ACC112 (cell line): Measurements from ENCODE around the gene AP2B1.
A peak's percentile ranks its signal among the peaks of the same experiment; 100 is the strongest.
"Not testable (repeated sequence)": the region's sequence is repeated elsewhere in the genome, so short reads cannot be mapped to it uniquely, and the experiment has no call there.

ENCODE experiments used
- H2AFZ ChIP-seq: fragments of 200-600 bp; sonication (generic); one replicate; pipeline ENCODE4 v1.6.0; 2017; ENCODE audit warnings: antibody characterized with exemption, low read length; ENCODE audit not compliant: unreplicated experiment
- H3K27ac ChIP-seq: fragments of 200-600 bp; sonication (generic); 2 replicates; pipeline ENCODE4 v1.5.1; 2014; ENCODE audit warnings: low read depth, mild to moderate bottlenecking, antibody characterized with exemption, low read length, moderate library complexity
- H3K27me3 ChIP-seq: fragments of 200-600 bp; sonication (generic); 2 replicates; pipeline ENCODE4 v1.6.1; 2014; ENCODE audit warnings: mild to moderate bottlenecking, antibody characterized with exemption, low read length, moderate library complexity, mixed read lengths; ENCODE audit not compliant: insufficient read depth
- H3K36me3 ChIP-seq: fragments of 200-600 bp; sonication (generic); 2 replicates; pipeline ENCODE4 v1.6.1; 2016; ENCODE audit warnings: mild to moderate bottlenecking, antibody characterized with exemption, low read length, moderate library complexity, mixed read lengths; ENCODE audit not compliant: insufficient read depth
- H3K4me1 ChIP-seq: fragments of 200-600 bp; sonication (generic); one replicate; pipeline ENCODE4 v1.6.1; 2016; ENCODE audit warnings: low read length, mixed read lengths; ENCODE audit not compliant: insufficient read depth, unreplicated experiment, control insufficient read depth
- H3K4me3 ChIP-seq: fragments of 200-600 bp; sonication (generic); 2 replicates; pipeline ENCODE4 v1.5.1; 2014; ENCODE audit warnings: mild to moderate bottlenecking, low read depth, low read length
- H3K79me2 ChIP-seq: fragments of 200-600 bp; sonication (generic); one replicate; pipeline ENCODE4 v1.6.0; 2016; ENCODE audit warnings: low read length; ENCODE audit not compliant: control insufficient read depth, unreplicated experiment, insufficient read depth

AP2B1 gene

DNA sequence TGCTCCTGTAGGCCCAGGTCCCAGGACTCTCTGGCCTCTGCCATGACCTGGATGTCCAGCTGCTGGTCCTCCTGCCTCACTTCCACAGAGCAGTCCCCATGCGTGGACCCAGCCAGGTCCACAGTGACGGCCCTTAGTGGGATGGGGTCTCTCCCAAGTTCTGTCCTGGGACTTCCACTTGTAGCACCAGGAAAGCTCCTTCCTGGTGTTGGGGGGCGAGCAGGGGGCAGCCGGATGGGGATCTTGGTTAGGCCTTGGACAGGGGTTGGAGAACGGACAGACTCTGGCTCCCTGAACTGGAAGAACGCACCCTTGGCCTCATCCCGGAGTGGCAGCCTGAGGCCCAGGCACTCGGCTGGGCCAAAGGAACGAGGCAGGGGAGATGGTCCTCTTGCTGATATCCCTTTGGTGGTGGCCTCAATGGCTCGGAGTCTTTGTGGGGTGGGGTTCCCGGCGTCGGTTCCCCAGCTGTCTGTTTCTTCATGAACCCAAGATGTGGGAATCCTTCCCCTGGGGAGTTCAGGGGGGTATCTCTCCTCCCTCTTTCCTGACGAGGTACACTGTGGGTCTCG is 158.7 kb downstream of the AP2B1 start:
- Histone ChIP-seq H3K27me3 (peaks cover 64% of the 10 kb centered on the region), H3K27ac (no peak overlapping the region), H3K79me2 (no peaks in the 10 kb centered on the region), H2AFZ (no peak overlapping the region), H3K4me1 (peaks cover 22% of the 10 kb centered on the region), H3K36me3 (no peaks in the 10 kb centered on the region), H3K4me3 (no peak overlapping the region)

DNA sequence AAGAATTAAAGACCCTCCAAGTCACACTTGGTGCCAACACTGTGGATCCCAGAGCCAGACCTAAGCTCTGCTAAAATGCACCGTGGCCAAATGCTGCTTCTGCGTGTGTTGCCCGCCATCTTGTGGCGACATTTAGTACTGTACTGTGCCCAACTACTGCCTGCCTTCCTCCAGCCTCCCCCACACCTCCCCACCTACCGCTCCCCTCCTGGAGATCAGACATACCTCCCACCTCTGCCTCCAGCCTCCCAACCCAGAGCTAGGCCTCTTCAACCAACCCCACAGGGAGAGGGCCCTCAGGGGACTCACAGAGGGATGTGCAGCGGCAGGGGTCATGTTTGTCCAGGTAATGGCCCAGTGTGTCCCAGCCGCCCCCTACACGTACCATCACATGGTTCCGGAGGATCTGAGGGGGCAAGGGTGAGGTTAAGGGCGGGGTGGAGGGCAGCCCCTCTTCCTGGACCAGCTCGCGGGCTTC is 160.5 kb downstream of the AP2B1 start:
- no peak overlapping the region for H2AFZ ChIP-seq
- no peak overlapping the region for H3K4me3 ChIP-seq
- H3K79me2 ChIP-seq: no peaks in the 10 kb centered on the region
- no peaks in the 10 kb centered on the region for H3K36me3 ChIP-seq
- peaks cover 22% of the 10 kb centered on the region for H3K4me1 ChIP-seq
- peaks cover 47% of the 10 kb centered on the region for H3K27me3 ChIP-seq
- H3K27ac ChIP-seq: no peak overlapping the region

DNA sequence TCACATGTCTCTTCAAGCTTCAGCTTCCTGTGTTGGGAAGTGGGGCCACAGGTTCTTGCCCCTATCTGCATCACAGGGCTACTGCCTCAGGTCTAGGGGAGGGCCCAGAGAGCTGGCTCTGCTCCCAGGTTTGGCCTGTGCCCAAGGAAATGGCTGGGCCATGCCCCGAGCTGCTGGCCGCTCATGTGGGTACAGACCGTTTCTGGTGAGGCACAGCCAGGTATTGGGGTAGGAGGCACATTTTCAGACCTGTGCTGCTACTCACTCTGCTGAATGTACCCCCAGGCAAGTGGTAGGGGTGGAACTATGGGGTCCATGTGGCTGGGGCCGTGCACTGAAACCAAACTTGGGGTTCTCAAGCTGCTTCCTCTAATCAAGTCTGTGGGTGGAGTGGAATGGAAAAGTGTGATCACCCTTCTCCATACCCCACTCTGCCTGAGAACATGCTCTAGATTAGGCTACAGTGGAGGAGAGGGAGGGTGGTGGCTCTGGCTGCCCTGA is 161.3 kb downstream of the AP2B1 start:
- Histone ChIP-seq H3K27me3 (peaks cover 38% of the 10 kb centered on the region), H3K4me3 (no peak overlapping the region), H3K79me2 (no peaks in the 10 kb centered on the region), H3K27ac (no peak overlapping the region), H3K36me3 (no peaks in the 10 kb centered on the region), H2AFZ (no peak overlapping the region), H3K4me1 (peaks cover 22% of the 10 kb centered on the region)

DNA sequence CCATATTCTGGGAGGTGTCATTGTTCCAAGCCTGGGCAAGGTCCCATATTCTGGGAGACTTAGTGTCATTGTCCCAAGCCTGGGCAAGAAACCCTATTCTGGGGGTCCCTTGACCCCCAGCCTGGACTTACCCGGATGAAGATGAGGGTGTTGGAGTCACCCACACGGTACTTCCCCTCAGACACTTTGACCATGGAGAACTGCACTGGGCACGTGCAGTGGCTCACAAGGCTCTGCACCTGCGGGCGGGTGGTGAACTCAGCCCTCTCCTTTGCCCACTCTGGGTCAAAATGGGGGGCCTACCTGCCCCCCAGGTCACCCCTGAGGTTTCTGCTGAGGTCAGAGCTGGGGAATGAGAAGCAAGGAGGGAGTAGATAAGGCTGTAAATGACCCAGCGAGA is 161.9 kb downstream of the AP2B1 start:
- Histone ChIP-seq H3K27me3 (peaks cover 34% of the 10 kb centered on the region), H3K79me2 (no peaks in the 10 kb centered on the region), H2AFZ (no peak overlapping the region), H3K27ac (no peak overlapping the region), H3K4me3 (no peak overlapping the region), H3K4me1 (peaks cover 22% of the 10 kb centered on the region), H3K36me3 (no peaks in the 10 kb centered on the region)

DNA sequence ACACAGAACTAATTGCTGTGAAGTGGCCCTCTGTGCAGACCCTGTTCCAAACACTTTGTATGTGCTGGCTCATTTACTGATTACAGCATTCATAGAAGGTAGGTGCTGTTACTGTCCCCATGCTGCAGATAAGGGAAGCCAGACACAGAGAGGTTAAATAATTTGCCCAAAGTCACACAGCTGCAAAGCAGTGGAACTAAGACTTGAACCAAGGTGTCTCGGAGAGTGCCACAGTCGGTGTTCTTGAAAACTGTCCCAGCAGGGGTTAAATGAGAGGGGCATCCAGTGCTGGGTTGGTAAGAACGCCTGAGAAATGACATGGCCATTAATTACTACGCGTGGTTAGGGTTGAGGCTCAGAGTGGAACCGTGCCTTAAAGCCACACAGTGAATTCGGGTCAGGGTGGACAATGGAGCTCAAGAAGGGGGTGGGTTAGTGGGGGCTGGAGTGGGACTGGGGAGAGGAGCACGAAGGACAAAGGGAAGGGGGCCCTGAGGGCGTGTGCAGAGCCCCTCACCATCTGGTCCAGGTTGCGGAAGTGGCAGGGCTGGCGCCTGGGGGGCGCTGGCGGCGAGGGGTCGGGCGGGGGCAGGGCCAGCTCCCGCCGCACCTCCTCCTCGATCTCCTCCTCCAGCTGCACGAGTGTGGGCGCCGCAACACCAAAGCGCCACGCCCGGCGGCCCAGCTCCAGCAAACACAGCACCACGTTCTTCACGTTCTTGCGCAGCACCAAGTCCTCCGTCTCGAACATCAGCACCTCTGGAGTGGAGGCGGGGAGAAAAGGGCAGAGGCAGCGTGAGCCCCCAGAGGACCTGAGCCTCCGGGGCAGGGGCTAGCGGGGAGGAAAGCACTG is 162.7 kb downstream of the AP2B1 start:
- H3K27ac ChIP-seq: no peak overlapping the region
- H3K79me2 ChIP-seq: no peaks in the 10 kb centered on the region
- peaks cover 22% of the 10 kb centered on the region for H3K4me1 ChIP-seq
- peak overlapping the region; percentile 60 for H3K4me3 ChIP-seq
- H3K27me3 ChIP-seq: peaks cover 29% of the 10 kb centered on the region
- peak overlapping the region; percentile 62 for H2AFZ ChIP-seq
- no peaks in the 10 kb centered on the region for H3K36me3 ChIP-seq

DNA sequence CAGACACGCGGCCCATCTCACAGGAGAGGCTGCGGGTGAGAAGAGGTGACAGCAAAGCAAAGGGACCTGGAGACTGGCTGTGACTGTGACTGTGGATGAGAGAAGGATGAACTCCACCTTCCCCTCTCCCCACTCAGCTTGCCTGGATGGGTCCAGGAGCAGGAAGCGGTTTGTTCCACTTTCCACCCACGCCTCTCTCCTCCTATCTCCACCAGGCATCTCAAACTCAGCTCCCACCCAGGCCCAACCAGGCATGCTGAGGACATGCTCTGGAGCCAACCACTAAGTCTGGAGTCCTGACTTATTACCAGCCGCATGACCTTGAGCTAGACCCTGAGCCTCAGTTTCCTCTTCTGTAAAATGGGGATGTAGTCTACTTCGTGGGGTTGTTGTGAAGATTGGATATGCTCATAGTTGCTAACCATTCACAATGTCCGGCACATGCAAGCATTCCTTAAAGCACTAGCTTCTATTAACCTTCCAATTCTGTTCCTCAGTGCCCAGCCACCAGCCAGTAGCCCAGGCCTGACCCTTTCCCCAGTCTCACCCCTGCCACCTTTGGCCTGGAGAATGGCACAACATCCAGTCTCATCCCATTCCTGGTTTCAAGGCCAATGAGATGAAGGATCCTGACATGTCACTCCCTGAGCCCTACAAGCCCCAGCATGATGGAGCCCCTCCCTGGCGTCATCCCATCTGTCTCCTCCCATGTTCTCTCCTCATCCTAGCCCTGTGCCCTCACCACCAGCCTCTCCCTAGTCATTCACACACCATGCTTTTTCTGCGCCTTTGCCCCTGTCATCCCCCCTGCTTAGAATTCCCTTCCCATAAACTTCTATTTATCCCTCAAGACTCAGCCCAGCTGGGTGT is 163.6 kb downstream of the AP2B1 start:
- Histone ChIP-seq H3K36me3 (no peaks in the 10 kb centered on the region), H3K27ac (no peak overlapping the region), H3K4me1 (peaks cover 22% of the 10 kb centered on the region), H3K4me3 (peak overlapping the region; percentile 60; the same call in 1 of the 2 replicates), H3K79me2 (no peaks in the 10 kb centered on the region), H3K27me3 (peaks cover 24% of the 10 kb centered on the region), H2AFZ (peak overlapping the region; percentile 62)

DNA sequence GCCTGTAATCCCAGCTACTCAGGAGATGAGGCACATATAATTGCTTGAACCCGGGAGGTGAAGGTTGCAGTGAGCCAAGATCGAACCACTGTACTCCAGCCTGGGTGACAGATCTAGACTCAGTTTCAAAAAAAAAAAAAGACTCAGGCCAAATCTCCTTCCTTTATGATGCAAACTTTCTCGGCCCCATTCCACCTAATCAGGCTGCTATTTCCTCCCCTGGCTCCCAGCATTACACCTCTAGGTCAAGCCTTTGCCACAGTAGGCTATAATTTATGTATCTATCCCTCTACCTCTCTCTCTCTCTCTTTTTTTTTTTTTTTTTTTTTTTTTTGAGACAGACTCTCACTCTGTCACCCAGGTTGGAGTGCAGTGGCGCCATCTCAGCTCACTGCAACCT is 164.4 kb downstream of the AP2B1 start:
- peaks cover 22% of the 10 kb centered on the region for H3K4me1 ChIP-seq
- not testable (repeated sequence) for H3K36me3 ChIP-seq

DNA sequence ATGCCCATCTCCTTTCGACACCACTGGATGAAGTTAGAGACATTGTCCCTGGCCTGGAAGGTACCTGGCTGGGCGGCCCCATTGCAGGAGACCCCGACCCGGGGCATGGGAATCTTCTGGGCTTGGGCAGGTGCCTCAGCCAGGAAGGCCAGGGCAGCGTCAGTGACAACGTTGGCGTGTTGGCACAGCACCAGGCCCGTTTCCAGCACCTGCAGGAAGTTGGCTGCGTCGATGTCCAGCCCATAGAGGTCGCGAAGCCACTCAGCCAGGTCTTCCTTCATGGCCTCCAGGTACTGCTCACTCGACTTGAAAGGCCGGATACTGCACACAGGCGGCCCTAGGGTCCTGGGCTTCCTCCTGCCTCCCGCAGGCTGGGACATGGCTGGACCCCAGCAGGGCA is 165.3 kb downstream of the AP2B1 start:
- H3K27ac ChIP-seq: no peak overlapping the region
- H3K36me3 ChIP-seq: no peaks in the 10 kb centered on the region
- H3K27me3 ChIP-seq: peaks cover 11% of the 10 kb centered on the region; the same call in 1 of the 2 replicates
- H2AFZ ChIP-seq: no peak overlapping the region
- H3K4me1 ChIP-seq: peaks cover 22% of the 10 kb centered on the region
- H3K4me3 ChIP-seq: no peak overlapping the region
- H3K79me2 ChIP-seq: no peaks in the 10 kb centered on the region

More for the DNA sequence above, 164.4 kb downstream of the AP2B1 start:
- not testable (repeated sequence) for H3K27ac ChIP-seq, H2AFZ ChIP-seq, H3K79me2 ChIP-seq, H3K4me3 ChIP-seq
- peaks cover 17% of the 10 kb centered on the region for H3K27me3 ChIP-seq

DNA sequence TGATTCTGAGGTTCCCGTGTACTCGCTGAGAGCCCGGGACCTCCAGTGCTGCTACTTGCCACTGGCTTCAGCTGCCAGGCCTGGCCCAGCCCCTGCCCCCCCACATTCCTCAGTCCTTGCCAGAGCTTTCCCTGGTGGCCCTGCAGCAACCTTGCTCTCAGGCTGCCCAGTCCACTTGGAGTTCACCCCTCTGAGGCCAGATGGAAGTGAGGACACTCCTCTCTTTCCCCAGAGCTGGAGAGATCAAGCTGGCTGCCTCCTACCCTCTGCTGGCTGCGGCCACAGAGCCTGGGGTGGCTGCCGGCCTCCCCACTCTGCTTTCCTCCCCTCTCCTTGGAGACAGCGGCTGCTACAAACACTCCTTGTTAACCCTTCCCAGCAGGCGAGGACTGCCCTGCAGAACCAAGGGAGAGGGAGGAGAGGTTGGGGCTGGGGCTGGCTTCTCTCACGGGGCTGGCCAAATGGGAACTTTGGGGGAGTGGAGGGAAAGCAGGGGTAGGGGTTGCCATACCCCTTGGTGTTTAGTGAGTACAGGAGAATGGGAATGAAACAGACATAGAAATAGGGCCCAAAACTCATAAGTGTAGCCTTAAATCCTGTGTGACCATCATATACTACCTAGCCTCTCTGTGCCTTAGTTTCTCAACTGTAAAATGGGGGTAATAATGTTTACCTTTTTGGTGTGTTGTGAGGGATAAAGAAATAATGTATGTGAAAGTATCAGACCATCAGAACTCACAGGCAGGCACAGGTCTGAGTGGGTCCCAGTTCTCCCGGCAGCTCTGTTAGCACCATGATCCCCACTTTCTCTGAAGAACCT is 166.0 kb downstream of the AP2B1 start, which contains the start of gene GAS2L2:
TSS of gene GAS2L2 (minus strand) at position 295 of the 820 bp plus-strand sequence. CDS start 389 bp downstream, outside the sequence.
- H3K4me3 ChIP-seq: no peak within 1 kb of the TSS
- no peak within 1 kb of the TSS for H3K27ac ChIP-seq
- H2AFZ ChIP-seq: no peak within 1 kb of the TSS
- peaks cover 17% of the 10 kb centered on the region for H3K4me1 ChIP-seq
- H3K36me3 ChIP-seq: no peaks in the 10 kb centered on the region
- no peaks in the 10 kb centered on the region for H3K79me2 ChIP-seq
- peaks cover 11% of the 10 kb centered on the region; the same call in 1 of the 2 replicates for H3K27me3 ChIP-seq
